ENCODE results near the gene AK2. TPM values are rescaled to one million over a fixed set of nuclear protein-coding genes. Genes with fewer than 3 reads are reported as not detected.
A peak's percentile ranks its signal among the peaks of the same experiment; 100 is the strongest.

The AK2 gene
- total RNA-seq, 2 donors from 2014 or later = 120 to 123 TPM

DNA sequence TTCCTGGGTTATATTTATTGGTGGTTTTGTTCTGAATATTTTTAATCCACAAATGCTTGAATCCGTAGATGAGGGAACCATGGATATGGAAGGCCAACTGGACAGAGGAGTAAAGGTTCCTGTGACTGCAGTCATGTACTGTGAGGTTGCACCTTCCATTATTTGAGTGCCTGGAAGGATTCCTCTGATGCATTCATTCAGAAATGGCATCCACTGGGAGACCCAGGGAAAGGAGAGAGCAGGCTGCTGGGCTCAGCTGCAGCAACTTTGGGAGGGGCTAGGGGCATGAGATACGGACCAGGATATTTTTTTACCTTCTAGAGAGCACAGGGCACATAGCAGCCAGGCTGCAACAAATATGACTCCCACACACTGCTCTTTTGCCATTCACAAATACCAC, 19.5 kb downstream of the AK2 start:
- Histone ChIP-seq H3K9me3 (no peaks in the 10 kb centered on the region), H3K27ac (no peak overlapping the region), H3K27me3 (replicated peaks; ENCODE audit: insufficient read depth) (no peaks in the 10 kb centered on the region), H3K4me3 (no peak overlapping the region), H3K4me1 (replicated peaks) (peaks cover 4% of the 10 kb centered on the region), H3K36me3 (peaks cover 3 to 8% of the 10 kb centered on the region in 2 donors)
- TF ChIP-seq POLR2A (IDR thresholded peaks at IDR 0.05) = no peak
- no peak for TF ChIP-seq POLR2AphosphoS5 (IDR thresholded peaks at IDR 0.05)
- TF ChIP-seq CTCF (IDR thresholded peaks at IDR 0.05) = no peak
- 97% methylated on average over 2 of the region's 2 CpGs for WGBS
- no peak for DNase-seq (ENCODE audit: low spot score)
- intact Hi-C loops (cut with DNase I) = no loop called here

DNA sequence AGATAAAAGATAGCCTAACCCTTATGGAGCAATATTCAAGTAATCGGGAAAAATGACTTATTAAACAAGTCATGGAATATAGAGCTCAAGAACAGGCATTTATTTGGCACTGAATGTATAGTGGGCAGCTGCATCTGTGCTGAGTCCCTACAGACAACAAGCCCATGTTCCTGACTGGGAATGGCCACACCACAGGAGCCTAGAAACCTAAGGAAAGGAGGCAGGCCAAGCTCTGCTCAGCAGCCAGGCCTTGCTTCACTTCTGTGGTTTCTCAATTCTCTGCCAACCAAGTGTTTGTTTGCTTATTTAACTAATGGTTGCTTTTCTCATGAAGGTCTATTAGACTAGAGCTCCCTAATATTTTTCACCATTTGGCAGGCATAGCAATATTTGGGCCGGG, 21.5 kb downstream of the AK2 start:
- no peaks in the 10 kb centered on the region for H3K27me3 ChIP-seq (replicated peaks; ENCODE audit: insufficient read depth)
- H3K4me3 ChIP-seq = no peak overlapping the region
- intact Hi-C loops (cut with DNase I) = no loop called here
- WGBS = 90% methylated on average over 2 of the region's 2 CpGs
- DNase-seq (ENCODE audit: low spot score) = no peak
- H3K9me3 ChIP-seq = no peaks in the 10 kb centered on the region
- TF ChIP-seq POLR2AphosphoS5 (IDR thresholded peaks at IDR 0.05) (no peak), CTCF (IDR thresholded peaks at IDR 0.05) (no peak), POLR2A (IDR thresholded peaks at IDR 0.05) (no peak)
- peaks cover 16% of the 10 kb centered on the region for H3K4me1 ChIP-seq (replicated peaks)
- peak overlapping the region in 1 of 2 donors; percentile 10 for H3K27ac ChIP-seq
- H3K36me3 ChIP-seq = peaks cover 0 to 8% of the 10 kb centered on the region in 2 donors

DNA sequence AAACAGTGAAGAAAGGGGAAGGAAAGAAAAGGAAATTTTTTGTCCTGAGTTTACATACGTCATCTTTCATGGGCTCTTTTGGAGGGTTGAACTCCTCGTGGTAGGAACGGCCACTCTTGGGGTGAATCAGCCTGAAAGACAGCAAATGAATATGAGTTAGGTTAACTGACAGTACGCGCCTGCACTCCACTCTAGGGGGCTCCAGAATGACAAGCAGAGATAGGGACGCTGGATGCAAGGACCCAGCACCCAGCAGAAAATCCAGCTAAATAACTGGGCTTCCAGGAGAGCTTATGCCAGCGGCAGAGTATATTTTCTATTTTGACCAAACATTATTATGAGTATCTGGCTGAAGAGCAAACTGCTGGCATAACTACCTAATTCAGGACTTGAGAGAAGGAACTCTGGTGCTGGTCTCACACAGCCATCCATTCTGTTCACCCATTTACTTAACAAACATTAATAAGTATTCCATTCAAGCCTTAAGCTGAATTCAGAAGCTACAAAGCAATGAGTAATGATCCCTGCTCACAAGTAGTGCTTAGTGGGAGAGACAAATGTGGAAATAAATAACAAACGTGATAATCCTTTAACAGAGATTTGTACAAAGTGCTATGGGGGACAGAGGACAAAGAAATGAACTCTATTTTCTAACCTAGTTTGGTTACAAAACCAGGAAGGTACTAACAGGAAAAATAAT, 22.1 kb downstream of the AK2 start:
- DNase-seq (ENCODE audit: low spot score) = no peak
- Histone ChIP-seq H3K4me3 (no peak overlapping the region), H3K27ac (peak overlapping the region in 1 of 2 donors; percentile 10), H3K27me3 (replicated peaks; ENCODE audit: insufficient read depth) (no peaks in the 10 kb centered on the region), H3K9me3 (no peaks in the 10 kb centered on the region), H3K4me1 (replicated peaks) (peaks cover 18% of the 10 kb centered on the region), H3K36me3 (peaks cover 0 to 8% of the 10 kb centered on the region in 2 donors)
- no peak for TF ChIP-seq POLR2A (IDR thresholded peaks at IDR 0.05)
- TF ChIP-seq POLR2AphosphoS5 (IDR thresholded peaks at IDR 0.05) = no peak
- no peak for TF ChIP-seq CTCF (IDR thresholded peaks at IDR 0.05)
- intact Hi-C loops (cut with DNase I) = no loop called here
- 85% methylated on average over 8 of the region's 8 CpGs for whole genome bisulfite sequencing

DNA sequence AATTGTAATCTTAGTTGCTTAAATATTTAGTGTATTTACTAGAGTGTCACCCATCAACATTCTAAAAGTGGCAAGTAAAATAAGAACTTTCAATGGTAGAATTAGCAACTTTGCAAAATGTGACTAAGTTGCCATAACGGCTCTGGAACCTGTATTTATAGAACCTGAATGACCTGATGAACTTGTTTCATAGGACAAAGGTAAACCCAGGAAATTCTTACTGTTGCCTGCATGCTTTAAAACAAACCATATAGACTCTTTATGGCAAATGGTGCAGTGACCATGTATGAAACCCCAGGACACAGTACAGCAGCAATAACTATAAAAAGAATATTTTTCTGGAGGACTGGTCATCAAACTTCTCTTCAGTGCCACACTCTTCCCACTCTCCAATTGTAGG, 22.9 kb downstream of the AK2 start:
- Histone ChIP-seq H3K4me1 (replicated peaks) (peaks cover 20% of the 10 kb centered on the region), H3K36me3 (peaks cover 0 to 8% of the 10 kb centered on the region in 2 donors), H3K27ac (peak overlapping the region in 1 of 2 donors; percentile 85)

More for the DNA sequence above, 22.9 kb downstream of the AK2 start:
- WGBS = 48% methylated on average over 1 of the region's 1 CpG
- Histone ChIP-seq H3K9me3 (no peaks in the 10 kb centered on the region), H3K4me3 (no peak overlapping the region), H3K27me3 (replicated peaks; ENCODE audit: insufficient read depth) (no peaks in the 10 kb centered on the region)
- TF ChIP-seq POLR2AphosphoS5 (IDR thresholded peaks at IDR 0.05) (no peak), CTCF (IDR thresholded peaks at IDR 0.05) (no peak), POLR2A (IDR thresholded peaks at IDR 0.05) (no peak)
- intact Hi-C loops (cut with DNase I) = no loop called here
- DNase-seq (ENCODE audit: low spot score) = no peak
